Jurkat, Clone E6-1 (cell line): Measurements from ENCODE around the gene PTPN22.

Experiments used
- DNase-seq: peaks from one replicate; pipeline ENCODE4 v3.0.0-alpha.2; 2011; ENCODE audit warnings: low read depth, low spot score
- H3K4me3 ChIP-seq: 2 replicates; pipeline ENCODE4 v1.5.1; 2011; ENCODE audit warnings: mild to moderate bottlenecking, low read length, control low read depth, moderate library complexity

PTPN22 gene

DNA sequence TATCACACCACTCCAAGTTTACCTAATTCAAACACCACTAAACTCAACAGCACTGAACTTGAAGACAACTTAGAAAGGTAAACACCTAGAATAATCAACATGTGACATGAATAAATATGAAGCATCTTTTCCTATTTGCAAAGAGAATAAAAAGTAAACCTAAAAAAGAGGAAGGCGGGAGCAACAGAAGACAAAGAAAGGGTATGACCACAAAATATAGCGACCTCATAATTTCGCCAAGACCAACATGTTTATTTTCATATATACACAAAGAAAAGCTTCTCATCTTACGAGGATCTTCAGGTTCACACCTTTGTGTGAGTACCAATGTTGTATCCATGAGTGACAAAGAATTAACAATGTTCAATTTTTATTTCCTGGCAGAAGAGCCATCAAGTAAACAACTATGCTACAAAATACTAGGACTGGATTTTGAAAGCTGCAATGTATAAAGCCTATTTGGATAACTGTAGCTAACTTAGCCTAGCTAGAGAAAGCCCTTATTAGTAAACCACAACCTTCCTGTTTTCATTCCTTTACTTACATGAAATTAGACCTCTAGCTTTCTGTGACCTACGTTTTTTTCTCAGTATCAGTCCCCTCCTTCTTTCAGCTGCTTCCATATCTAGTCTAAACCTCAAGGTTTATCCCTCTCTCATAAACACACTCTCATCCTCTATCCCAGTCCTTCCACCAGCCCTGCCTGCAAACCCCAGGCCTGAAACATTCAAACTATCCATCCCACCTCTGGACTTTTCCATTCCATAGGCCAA lies 91.0 kb downstream of the PTPN22 start:
- DNase-seq, result peak; percentile 58
- H3K4me3 ChIP-seq, result no peak overlapping the region

DNA sequence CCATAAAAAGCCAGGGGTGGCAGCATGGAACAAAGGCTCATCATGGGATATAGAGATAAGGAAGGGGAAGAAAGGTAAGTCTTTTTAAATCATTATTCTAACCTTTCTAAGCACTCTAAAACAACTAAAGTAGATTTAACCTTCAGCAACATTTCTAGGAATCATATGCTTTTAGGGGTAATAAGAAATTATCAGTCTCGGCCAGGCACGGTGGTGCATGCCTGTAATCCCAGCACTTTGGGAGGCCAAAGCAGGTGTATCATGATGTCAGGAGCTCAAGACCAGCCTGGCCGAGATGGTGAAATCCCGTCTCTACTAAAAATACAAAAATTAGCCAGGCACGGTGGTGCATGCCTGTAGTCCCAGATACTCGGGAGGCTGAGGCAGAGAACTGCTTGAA lies 92.0 kb downstream of the PTPN22 start:
- no peak overlapping the region for H3K4me3 ChIP-seq
- DNase-seq, result no peak

DNA sequence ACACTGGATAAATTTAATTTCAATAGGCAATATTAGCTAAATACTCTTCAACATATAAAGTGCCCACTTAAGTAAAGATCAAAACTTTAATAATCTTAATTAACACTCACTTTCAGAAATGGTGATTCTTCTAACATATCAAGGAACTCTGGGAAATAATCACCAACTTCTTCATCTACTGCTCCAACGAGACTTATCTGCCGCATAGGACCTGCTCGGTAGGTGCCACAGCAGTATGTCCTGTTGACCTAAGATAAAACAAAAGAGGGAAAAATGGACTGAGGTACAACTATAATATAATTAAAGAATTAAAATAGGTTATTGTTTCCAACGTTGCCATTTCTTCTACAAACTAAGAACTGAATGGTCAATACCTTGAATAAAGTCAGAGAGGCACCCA lies 94.0 kb downstream of the PTPN22 start:
- no peak for DNase-seq
- H3K4me3 ChIP-seq, result no peak overlapping the region

DNA sequence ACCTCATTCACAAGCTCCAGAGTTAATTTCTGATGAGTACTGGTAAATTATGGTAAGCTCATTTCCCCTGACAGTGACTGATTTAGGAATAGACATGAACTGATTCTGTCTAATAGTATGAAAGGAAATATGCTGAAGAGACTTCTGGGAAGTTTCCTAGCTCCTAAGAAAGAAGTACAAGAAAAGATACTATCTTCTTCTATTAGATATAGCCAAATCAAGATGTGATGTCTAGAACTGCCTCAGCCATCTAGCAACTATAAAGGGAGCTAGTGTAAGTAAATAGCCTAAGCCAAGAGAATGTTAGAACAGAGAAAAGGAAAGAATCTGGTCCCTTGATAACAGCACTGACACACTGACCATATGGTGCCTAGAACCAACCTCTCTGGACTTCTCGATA lies 101.5 kb downstream of the PTPN22 start:
- no peak overlapping the region for H3K4me3 ChIP-seq
- DNase-seq, result no peak

DNA sequence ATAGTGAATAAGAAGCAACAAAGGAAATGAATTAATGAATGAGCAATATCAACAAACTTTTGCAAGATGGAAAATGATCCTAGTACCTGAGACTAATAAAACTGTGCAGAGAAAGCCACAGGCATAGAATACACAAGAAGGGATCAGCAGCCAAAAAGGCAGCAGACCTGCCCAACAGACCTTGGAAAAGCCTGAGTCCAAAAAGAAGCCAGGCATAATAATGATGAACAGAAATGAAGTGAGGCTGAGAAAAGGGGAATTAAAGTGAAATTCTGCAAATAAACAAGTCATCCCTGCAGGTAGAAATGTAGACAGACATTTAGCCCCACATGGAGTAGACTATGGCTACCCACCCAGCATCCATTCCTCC lies 101.9 kb downstream of the PTPN22 start:
- DNase-seq, result no peak
- no peak overlapping the region for H3K4me3 ChIP-seq

DNA sequence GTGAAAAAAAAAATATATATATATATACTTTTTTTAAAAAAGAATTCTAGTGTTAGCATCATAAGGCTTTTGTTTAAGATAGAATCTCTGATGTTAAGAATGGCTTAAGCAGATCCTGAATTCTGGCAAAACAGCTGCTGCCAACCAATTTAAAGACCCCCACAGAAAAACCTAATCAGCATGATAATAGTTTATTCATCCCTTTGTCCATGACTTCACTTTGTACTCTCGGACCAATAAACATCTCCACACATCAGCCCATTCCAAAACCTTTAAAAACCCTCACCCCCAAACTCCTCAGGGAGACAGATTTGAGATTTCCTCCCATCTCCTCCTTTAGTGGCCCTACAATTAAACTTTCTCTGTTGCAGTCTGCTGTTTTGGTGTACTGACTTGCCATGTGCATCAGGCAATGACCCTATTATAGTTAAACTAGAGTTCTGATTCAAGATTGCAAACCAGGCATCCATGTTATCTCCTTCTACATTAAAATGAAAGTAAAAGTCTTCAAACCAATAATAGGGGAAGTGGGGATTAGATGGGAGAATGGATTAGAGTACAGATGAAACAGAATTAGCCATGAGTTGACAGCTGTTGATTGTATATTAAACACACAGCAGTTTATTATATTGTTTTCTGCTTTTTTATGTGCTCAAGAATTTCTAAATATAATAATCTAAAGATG lies 102.5 kb downstream of the PTPN22 start:
- no peak for DNase-seq
- H3K4me3 ChIP-seq, result no peak overlapping the region

DNA sequence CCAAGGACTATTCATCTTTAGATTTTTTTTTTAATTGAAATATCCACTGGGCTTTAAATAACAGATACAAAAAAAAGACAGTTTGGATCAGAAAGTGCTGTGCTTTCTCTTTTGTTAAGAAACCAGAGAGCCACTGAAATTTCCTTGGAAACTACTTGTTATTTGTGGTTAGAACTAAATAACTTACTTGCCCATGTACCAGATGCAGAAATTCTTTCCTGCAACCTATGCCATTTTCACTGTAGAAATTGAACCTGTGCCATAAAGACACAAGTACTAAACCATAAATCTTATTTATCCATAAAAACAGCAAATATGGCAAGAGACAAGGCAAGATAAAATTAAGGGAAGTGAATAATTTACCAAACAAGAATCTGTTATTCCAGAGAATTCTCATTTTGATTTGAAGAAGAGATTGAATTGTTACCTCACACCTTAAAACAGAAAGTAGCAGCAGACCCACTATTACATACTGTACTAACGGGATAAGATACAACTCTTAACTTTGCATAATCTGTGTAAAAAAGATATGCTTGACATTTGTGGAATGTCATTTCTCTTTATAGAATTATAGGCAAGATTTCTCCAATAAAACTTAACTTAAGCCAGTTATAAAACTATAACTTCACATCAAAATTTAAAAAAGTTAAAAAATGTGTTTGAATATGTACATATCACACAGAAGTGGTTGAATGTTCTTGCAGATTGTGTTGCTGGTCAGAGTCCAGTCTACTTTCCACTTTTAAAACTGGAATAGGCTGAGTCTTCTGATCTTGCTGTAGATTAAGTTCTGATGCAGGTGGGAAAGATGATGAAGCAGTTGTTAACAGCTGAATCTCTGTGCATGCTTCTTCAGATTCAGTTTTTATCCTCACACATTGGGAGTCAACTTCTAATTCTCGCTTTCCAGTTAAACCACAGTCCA lies 105.9 kb downstream of the PTPN22 start:
- no peak for DNase-seq
- H3K4me3 ChIP-seq, result no peak overlapping the region
